ENCODE results near the gene ITPR3. TPM values are rescaled to one million over a fixed set of nuclear protein-coding genes. Genes with fewer than 3 reads are reported as not detected.

Gene ITPR3
- total RNA-seq, 2 donors from 2014 or later, result 21.8 to 99.1 TPM

DNA sequence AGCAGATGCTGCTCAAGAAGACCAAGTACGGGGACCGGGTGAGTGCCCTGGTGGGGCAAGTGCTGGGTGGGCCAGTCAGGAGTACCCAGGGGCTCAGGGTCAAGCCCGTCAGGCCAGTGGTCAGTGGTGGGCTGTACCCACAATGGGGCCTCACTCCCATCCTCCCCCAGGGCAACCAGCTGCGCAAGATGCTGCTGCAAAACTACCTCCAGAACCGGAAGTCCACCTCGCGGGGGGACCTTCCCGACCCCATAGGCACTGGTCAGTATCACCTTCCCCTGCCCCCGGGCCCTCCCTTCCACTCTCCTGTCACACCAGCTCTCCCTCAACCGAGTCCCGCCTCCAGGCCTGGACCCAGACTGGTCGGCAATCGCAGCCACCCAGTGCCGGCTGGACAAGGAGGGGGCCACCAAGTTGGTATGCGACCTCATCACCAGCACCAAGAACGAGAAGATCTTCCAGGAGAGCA lies 63.3 kb downstream of the ITPR3 start:
- no peak overlapping the region for H3K27ac ChIP-seq
- WGBS, result 94% methylated on average over 16 of the region's 16 CpGs

GRCh38 chr6:33684983-33685382 lies 63.9 kb downstream of the ITPR3 start:
- H3K4me3 ChIP-seq, result no peak overlapping the region
- H3K4me1 ChIP-seq (replicated peaks), result no peaks in the 10 kb centered on the region
- no peak for DNase-seq (ENCODE audit: low spot score)
- TF ChIP-seq, protein P1, sequence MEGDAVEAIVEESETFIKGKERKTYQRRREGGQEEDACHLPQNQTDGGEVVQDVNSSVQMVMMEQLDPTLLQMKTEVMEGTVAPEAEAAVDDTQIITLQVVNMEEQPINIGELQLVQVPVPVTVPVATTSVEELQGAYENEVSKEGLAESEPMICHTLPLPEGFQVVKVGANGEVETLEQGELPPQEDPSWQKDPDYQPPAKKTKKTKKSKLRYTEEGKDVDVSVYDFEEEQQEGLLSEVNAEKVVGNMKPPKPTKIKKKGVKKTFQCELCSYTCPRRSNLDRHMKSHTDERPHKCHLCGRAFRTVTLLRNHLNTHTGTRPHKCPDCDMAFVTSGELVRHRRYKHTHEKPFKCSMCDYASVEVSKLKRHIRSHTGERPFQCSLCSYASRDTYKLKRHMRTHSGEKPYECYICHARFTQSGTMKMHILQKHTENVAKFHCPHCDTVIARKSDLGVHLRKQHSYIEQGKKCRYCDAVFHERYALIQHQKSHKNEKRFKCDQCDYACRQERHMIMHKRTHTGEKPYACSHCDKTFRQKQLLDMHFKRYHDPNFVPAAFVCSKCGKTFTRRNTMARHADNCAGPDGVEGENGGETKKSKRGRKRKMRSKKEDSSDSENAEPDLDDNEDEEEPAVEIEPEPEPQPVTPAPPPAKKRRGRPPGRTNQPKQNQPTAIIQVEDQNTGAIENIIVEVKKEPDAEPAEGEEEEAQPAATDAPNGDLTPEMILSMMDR (IDR thresholded peaks at IDR 0.05), result no peak
- TF ChIP-seq POLR2AphosphoS5 (IDR thresholded peaks at IDR 0.05) (no peak), POLR2A (IDR thresholded peaks at IDR 0.05) (no peak)
- WGBS, result 87% methylated on average over 7 of the region's 7 CpGs
- H3K27me3 ChIP-seq (replicated peaks; ENCODE audit: insufficient read depth), result no peaks in the 10 kb centered on the region
- peaks cover 0 to 24% of the 10 kb centered on the region in 2 donors for H3K36me3 ChIP-seq
- no peaks in the 10 kb centered on the region for H3K9me3 ChIP-seq
- intact Hi-C loops (cut with DNase I), result no loop called here
- H3K27ac ChIP-seq, result no peak overlapping the region

More for the DNA sequence above, 63.3 kb downstream of the ITPR3 start:
- no peaks in the 10 kb centered on the region for H3K9me3 ChIP-seq
- H3K27me3 ChIP-seq (replicated peaks; ENCODE audit: insufficient read depth), result no peaks in the 10 kb centered on the region
- DNase-seq (ENCODE audit: low spot score), result no peak
- no peak overlapping the region for H3K4me3 ChIP-seq
- H3K4me1 ChIP-seq (replicated peaks), result no peaks in the 10 kb centered on the region
- TF ChIP-seq POLR2A (IDR thresholded peaks at IDR 0.05), result no peak
- TF ChIP-seq, protein P1 (IDR thresholded peaks at IDR 0.05), result no peak
- TF ChIP-seq POLR2AphosphoS5 (IDR thresholded peaks at IDR 0.05), result no peak
- H3K36me3 ChIP-seq, result peaks cover 0 to 24% of the 10 kb centered on the region in 2 donors
- intact Hi-C loops (cut with DNase I), result no loop called here

DNA sequence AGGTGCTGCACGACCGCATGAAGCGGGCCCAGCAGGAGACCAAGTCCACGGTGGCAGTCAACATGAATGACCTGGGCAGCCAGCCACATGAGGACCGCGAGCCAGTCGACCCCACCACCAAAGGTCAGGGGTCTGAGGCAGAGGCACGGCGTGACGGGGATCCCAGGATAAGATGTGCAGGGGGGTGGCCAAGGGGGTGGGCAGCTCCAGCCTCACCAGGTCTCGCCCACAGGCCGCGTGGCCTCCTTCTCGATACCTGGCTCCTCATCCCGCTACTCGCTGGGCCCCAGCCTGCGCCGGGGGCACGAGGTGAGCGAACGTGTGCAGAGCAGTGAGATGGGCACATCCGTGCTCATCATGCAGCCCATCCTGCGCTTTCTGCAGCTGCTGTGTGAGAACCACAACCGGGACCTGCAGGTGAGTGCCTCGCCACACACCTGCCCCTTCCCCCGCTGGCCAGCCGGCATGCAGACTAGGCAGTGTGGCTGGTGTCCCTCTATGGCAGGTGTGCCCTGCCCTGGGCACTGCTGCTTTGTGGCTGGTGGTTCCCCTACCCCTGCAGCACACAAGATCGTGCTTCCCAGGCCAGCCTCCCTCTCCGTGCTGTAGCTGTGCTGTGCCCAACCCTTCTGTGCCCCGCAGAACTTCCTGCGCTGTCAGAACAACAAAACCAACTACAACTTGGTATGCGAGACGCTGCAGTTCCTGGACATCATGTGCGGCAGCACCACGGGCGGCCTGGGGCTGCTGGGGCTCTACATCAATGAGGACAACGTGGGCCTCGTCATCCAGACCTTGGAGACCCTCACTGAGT lies 64.5 kb downstream of the ITPR3 start:
- Histone ChIP-seq H3K27me3 (replicated peaks; ENCODE audit: insufficient read depth) (no peaks in the 10 kb centered on the region), H3K4me1 (replicated peaks) (no peaks in the 10 kb centered on the region), H3K4me3 (no peak overlapping the region), H3K36me3 (peaks cover 0 to 24% of the 10 kb centered on the region in 2 donors), H3K27ac (no peak overlapping the region), H3K9me3 (no peaks in the 10 kb centered on the region)
- DNase-seq (ENCODE audit: low spot score), result no peak
- intact Hi-C loops (cut with DNase I), result no loop called here
- WGBS, result 89% methylated on average over 38 of the region's 38 CpGs
- TF ChIP-seq, protein P1 (IDR thresholded peaks at IDR 0.05), result no peak
- TF ChIP-seq POLR2A (IDR thresholded peaks at IDR 0.05), result no peak
- no peak for TF ChIP-seq POLR2AphosphoS5 (IDR thresholded peaks at IDR 0.05)

DNA sequence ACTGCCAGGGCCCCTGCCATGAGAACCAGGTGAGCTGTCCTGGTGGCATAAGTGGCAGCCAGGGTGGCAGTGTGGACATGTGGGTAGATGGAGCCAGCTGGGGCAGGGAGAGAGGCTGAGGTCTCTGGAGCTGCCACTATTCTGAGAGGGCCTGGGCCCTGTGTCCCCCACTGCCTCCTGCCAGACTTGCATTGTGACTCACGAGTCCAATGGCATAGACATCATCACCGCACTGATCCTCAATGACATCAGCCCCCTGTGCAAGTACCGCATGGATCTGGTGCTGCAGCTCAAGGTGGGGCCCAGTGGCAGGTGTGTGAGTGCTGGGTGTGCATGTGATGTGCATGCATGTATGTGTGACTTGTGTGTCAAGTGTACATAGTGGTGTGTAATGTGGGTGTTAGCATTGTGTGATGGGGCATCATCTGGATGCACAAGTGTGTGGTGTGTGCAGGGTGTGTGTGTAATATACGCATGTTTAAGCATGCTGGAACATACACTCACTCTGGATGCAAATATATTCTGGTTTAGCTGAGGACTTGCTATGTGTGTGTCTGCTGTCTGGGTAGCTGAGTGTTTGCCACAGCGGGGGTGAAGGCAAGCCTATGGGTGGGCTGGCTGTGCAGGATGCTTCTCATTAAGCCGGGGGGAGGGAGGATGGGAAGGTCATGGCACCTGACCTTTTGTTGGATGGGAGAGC lies 65.3 kb downstream of the ITPR3 start:
- Histone ChIP-seq H3K27me3 (replicated peaks; ENCODE audit: insufficient read depth) (no peaks in the 10 kb centered on the region), H3K4me1 (replicated peaks) (no peaks in the 10 kb centered on the region), H3K27ac (no peak overlapping the region), H3K36me3 (peaks cover 0 to 24% of the 10 kb centered on the region in 2 donors), H3K4me3 (no peak overlapping the region), H3K9me3 (no peaks in the 10 kb centered on the region)
- DNase-seq (ENCODE audit: low spot score), result no peak
- TF ChIP-seq POLR2AphosphoS5 (IDR thresholded peaks at IDR 0.05) (no peak), POLR2A (IDR thresholded peaks at IDR 0.05) (no peak)
- TF ChIP-seq, protein P1 (IDR thresholded peaks at IDR 0.05), result no peak
- intact Hi-C loops (cut with DNase I), result no loop called here
- WGBS, result 82% methylated on average over 6 of the region's 6 CpGs

All from prostate gland (tissue), 2 donors.